ENCODE data around the gene PHAF1.

- TF ChIP-seq CTCF (IDR thresholded peaks at IDR 0.05) (no peak), EZH2 (IDR thresholded peaks at IDR 0.05; ENCODE audit: borderline replicate concordance, insufficient read depth, low read depth, low read length, poor library complexity, severe bottlenecking) (no peak)
Observed at GRCh38 chr16:67114793-67115192, 5.1 kb downstream of the PHAF1 start.
